IMR-90 (cell line): ENCODE measurements around the gene VEGFA. TPM values are rescaled to one million over a fixed set of nuclear protein-coding genes. Genes with fewer than 3 reads are reported as not detected.

Experiments
- ATAC-seq: fragments of 200-7000 bp; cut with Tn5 transposase; 2 replicates; pipeline ENCODE4 v1.9.1; 2020; ENCODE audit warnings: low read depth, mild to moderate bottlenecking, moderate library complexity
- BruUV-seq: library from RNA; stranded (reverse); fragments of 400-500 nt; replicated peaks from 2 replicates; lab custom pipeline; 2021; lab: Mats Ljungman, UMichigan
- CTCF ChIA-PET: fragments of 300-600 bp; formaldehyde crosslinking; extraction: SDS; loops from one replicate; lab custom pipeline; 2021; ENCODE audit warnings: antibody characterized with exemption; lab: Yijun Ruan, JAX
- POLR2A ChIA-PET: fragments of 300-600 bp; sonication (Branson Sonifier 250); formaldehyde crosslinking; loops from one replicate; lab custom pipeline; 2022; ENCODE audit warnings: antibody characterized with exemption; ENCODE audit not compliant: unreplicated experiment; lab: Charles Lee
- DNase-seq: peaks from one replicate; pipeline ENCODE4 v3.0.0; 2013
- H2AFZ ChIP-seq: replicated peaks from 2 replicates; pipeline ENCODE3; 2013; ENCODE audit warnings: low read length, mild to moderate bottlenecking; ENCODE audit not compliant: poor library complexity
- H2AK5ac ChIP-seq: 2 replicates; pipeline ENCODE4 v1.6.1; 2013; ENCODE audit warnings: low read depth, low read length, inconsistent platforms
- H2AK9ac ChIP-seq: replicated peaks from 2 replicates; pipeline ENCODE3; 2013; ENCODE audit warnings: mild to moderate bottlenecking, low read depth, low read length, moderate library complexity; ENCODE audit not compliant: poor library complexity
- H2BK120ac ChIP-seq: 2 replicates; pipeline ENCODE4 v1.6.1; 2013; ENCODE audit warnings: low read depth, low read length, inconsistent platforms
- H2BK15ac ChIP-seq: 3 replicates; pipeline ENCODE4 v1.6.1; 2013; ENCODE audit warnings: low read depth, low read length, inconsistent platforms
- H2BK20ac ChIP-seq: 2 replicates; pipeline ENCODE4 v1.6.1; 2013; ENCODE audit warnings: low read depth, mild to moderate bottlenecking, inconsistent platforms, low read length, moderate library complexity
- H2BK5ac ChIP-seq: 2 replicates; pipeline ENCODE4 v1.6.1; 2013; ENCODE audit warnings: mild to moderate bottlenecking, low read depth, low read length, inconsistent platforms; ENCODE audit not compliant: poor library complexity, severe bottlenecking
- H3K14ac ChIP-seq: replicated peaks from 2 replicates; pipeline ENCODE4 v1.6.1; 2013; ENCODE audit warnings: low read depth, low read length, inconsistent platforms
- H3K18ac ChIP-seq: 2 replicates; pipeline ENCODE4 v1.6.1; 2013; ENCODE audit warnings: low read depth, low read length, control low read depth
- H3K23ac ChIP-seq: 2 replicates; pipeline ENCODE4 v1.6.1; 2013; ENCODE audit warnings: low read depth, low read length, inconsistent platforms
- H3K27ac ChIP-seq: 2 replicates; pipeline ENCODE4 v1.5.1; 2013; ENCODE audit warnings: mild to moderate bottlenecking, control low read depth, low read length; ENCODE audit not compliant: insufficient read depth
- H3K27me3 ChIP-seq: 2 replicates; pipeline ENCODE4 v1.6.1; 2013; ENCODE audit warnings: low read length; ENCODE audit not compliant: control insufficient read depth, insufficient read depth
- H3K36me3 ChIP-seq: 2 replicates; pipeline ENCODE4 v1.6.1; 2013; ENCODE audit warnings: low read length, mixed read lengths; ENCODE audit not compliant: control insufficient read depth, insufficient read depth
- H3K4ac ChIP-seq: 2 replicates; pipeline ENCODE4 v1.6.1; 2013; ENCODE audit warnings: low read depth, low read length, inconsistent platforms
- H3K4me1 ChIP-seq: 2 replicates; pipeline ENCODE4 v1.6.1; 2013; ENCODE audit warnings: low read length, mixed read lengths; ENCODE audit not compliant: control insufficient read depth, insufficient read depth
- H3K4me2 ChIP-seq: 2 replicates; pipeline ENCODE4 v1.6.1; 2013; ENCODE audit warnings: low read depth, mild to moderate bottlenecking, control low read depth, low read length, moderate library complexity
- H3K4me3 ChIP-seq: 2 replicates; pipeline ENCODE4 v1.5.1; 2013; ENCODE audit warnings: low read depth, mild to moderate bottlenecking, control low read depth, low read length, moderate library complexity; ENCODE audit not compliant: insufficient read depth
- H3K56ac ChIP-seq: 2 replicates; pipeline ENCODE4 v1.6.1; 2013; ENCODE audit warnings: low read length, inconsistent platforms; ENCODE audit not compliant: insufficient read depth; ENCODE audit errors: extremely low read depth
- H3K79me1 ChIP-seq, 2 experiments: 2 replicates each; pipeline ENCODE4 v1.6.1; 2013; ENCODE audit warnings: low read length in 2 of 2, inconsistent platforms in 1 of 2, low read depth in 1 of 2
- H3K9ac ChIP-seq: 2 replicates; pipeline ENCODE4 v1.6.1; 2013; ENCODE audit warnings: low read depth, low read length, control low read depth
- H3K9me1 ChIP-seq: 2 replicates; pipeline ENCODE4 v1.6.1; 2013; ENCODE audit warnings: low read length, inconsistent platforms; ENCODE audit not compliant: insufficient read depth
- H3K9me3 ChIP-seq: 2 replicates; pipeline ENCODE4 v1.6.1; 2013; ENCODE audit warnings: low read length; ENCODE audit not compliant: control insufficient read depth, insufficient read depth
- H4K20me1 ChIP-seq: 2 replicates; pipeline ENCODE4 v1.6.1; 2013; ENCODE audit warnings: low read length, inconsistent platforms; ENCODE audit not compliant: insufficient read depth
- H4K5ac ChIP-seq: 2 replicates; pipeline ENCODE4 v1.6.1; 2013; ENCODE audit warnings: mild to moderate bottlenecking, low read depth, low read length, control low read depth
- H4K8ac ChIP-seq, 2 experiments: 2 replicates each; pipeline ENCODE4 v1.6.1; 2013; ENCODE audit warnings: low read depth in 2 of 2, low read length in 2 of 2, control low read depth in 1 of 2, inconsistent platforms in 1 of 2
- H4K91ac ChIP-seq: 2 replicates; pipeline ENCODE4 v1.6.1; 2013; ENCODE audit warnings: low read depth, low read length, inconsistent platforms; ENCODE audit not compliant: insufficient read depth
- BHLHE40 ChIP-seq: fragments of 150-350 bp; IDR thresholded peaks from 2 replicates; pipeline ENCODE4 v1.6.1; 2016; ENCODE audit warnings: mild to moderate bottlenecking, low read depth, low read length
- MAFK ChIP-seq: IDR thresholded peaks from 2 replicates; pipeline ENCODE4 v1.6.1; 2012; ENCODE audit warnings: low read depth, low read length, improper control_type of control experiment
- MAZ ChIP-seq: IDR thresholded peaks from 2 replicates; pipeline ENCODE4 v1.6.1; 2012; ENCODE audit warnings: low read depth, mild to moderate bottlenecking, low read length, improper control_type of control experiment, moderate library complexity, borderline replicate concordance
- MXI1 ChIP-seq: IDR thresholded peaks from 2 replicates; pipeline ENCODE4 v1.6.1; 2012; ENCODE audit warnings: low read depth, mild to moderate bottlenecking, low read length, moderate library complexity, borderline replicate concordance
- RCOR1 ChIP-seq: IDR thresholded peaks from 2 replicates; pipeline ENCODE4 v1.6.1; 2012; ENCODE audit warnings: mild to moderate bottlenecking, low read length, improper control_type of control experiment; ENCODE audit not compliant: insufficient replicate concordance
- WGBS, 2 experiments: methylation state at CpG; one replicate each; pipeline versions ENCODE4 v1.1.5 to v1.1.7; 2013; ENCODE audit warnings: missing lambda C conversion rate in 2 of 2; ENCODE audit not compliant: insufficient read length in 1 of 2; ENCODE audit errors: extremely low coverage in 2 of 2; 5-methylcytosine and 5-hydroxymethylcytosine counted together
- dilution Hi-C: fragments of 300-500 bp; cut with HindIII; formaldehyde crosslinking; loops from one replicate; pipeline ENCODE4 v1.14.3; 2018; ENCODE audit warnings: low sequenced_read_pairs; ENCODE audit not compliant: unreplicated experiment
- in situ Hi-C: fragments of 300-500 bp; cut with MboI; formaldehyde crosslinking; loops from 3 replicates; pipeline ENCODE4 v1.14.3; 2019; ENCODE audit warnings: low sequenced_read_pairs, inconsistent platforms, mixed read lengths
- intact Hi-C: fragments of 100-400 bp; cut with micrococcal nuclease; formaldehyde crosslinking; loops from 2 replicates; pipeline ENCODE4 v1.10.0; 2022
- polyA plus RNA-seq, 3 experiments: library from polyadenylated mRNA; depleted of rRNA; stranded (reverse); fragments of >200 nt; gene quantifications; 2 replicates each; pipeline ENCODE4 v1.2.3, GENCODE V29; 2012; ENCODE audit warnings: low replicate concordance in 1 of 3
- total RNA-seq: library from RNA; depleted of rRNA; stranded (reverse); fragments of >200 nt; gene quantifications from 2 replicates; pipeline ENCODE4 v1.2.3, GENCODE V29; 2012
- TF ChIP-seq, protein P1 (sequence below): fragments of 150-350 bp; IDR thresholded peaks from 2 replicates; pipeline ENCODE4 v1.6.1; 2017; ENCODE audit warnings: mild to moderate bottlenecking, antibody characterized with exemption, low read length, low read depth
- TF ChIP-seq, protein P2 (sequence below): fragments of 150-350 bp; IDR thresholded peaks from 2 replicates; pipeline ENCODE4 v1.6.1; 2016; ENCODE audit warnings: low read depth, mild to moderate bottlenecking, low read length, moderate library complexity, borderline replicate concordance

Gene VEGFA
- total and polyA plus RNA-seq, 2 of the 4 experiments (the other 2 are of a cell fraction), result 190 to 234 TPM

DNA sequence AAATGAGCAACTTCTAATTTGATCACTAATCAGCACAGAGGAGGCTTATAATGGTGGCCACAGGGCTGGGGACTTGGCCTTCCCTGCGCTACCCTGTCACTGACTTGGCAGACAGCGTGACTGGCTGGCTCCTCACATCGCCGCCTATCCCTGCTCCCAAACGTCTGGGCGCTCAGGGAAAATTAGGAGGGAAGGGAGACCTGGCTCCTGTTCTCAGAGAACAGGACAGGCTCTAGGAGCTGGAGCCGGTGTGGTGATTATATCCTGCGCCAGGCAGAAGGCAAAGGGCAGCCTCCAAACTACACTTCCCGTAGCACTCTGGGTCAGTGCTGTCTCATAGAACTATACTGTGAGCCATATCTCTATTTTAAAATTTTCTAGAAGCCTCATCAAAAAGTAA is 53.4 kb downstream of the VEGFA start:
- H3K79me1 ChIP-seq, result no peaks in the 10 kb centered on the region
- no peak overlapping the region for H2AK5ac ChIP-seq
- H4K8ac ChIP-seq, result no peak overlapping the region
- no peak overlapping the region for H2BK20ac ChIP-seq
- H3K9me3 ChIP-seq, result no peaks in the 10 kb centered on the region
- BruUV-seq, result no TSS peak
- WGBS, 2 experiments, result 100% methylated on average over 2 of the region's 9 CpGs; no CpG with 5 or more reads in 1 of the 2 experiments
- H4K91ac ChIP-seq, result no peak overlapping the region
- no peak overlapping the region for H3K18ac ChIP-seq
- intact Hi-C loops, result no loop called here
- H3K4ac ChIP-seq, result no peak overlapping the region
- no peaks in the 10 kb centered on the region for H4K20me1 ChIP-seq
- H4K5ac ChIP-seq, result no peak overlapping the region
- CTCF ChIA-PET, result no interaction called here
- DNase-seq, result no peak
- H2AK9ac ChIP-seq, result no peak overlapping the region
- no peak overlapping the region for H2AFZ ChIP-seq
- TF ChIP-seq MAZ, result no peak
- no peak for TF ChIP-seq BHLHE40
- TF ChIP-seq, protein P1, sequence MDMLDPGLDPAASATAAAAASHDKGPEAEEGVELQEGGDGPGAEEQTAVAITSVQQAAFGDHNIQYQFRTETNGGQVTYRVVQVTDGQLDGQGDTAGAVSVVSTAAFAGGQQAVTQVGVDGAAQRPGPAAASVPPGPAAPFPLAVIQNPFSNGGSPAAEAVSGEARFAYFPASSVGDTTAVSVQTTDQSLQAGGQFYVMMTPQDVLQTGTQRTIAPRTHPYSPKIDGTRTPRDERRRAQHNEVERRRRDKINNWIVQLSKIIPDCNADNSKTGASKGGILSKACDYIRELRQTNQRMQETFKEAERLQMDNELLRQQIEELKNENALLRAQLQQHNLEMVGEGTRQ, result no peak
- TF ChIP-seq MAFK, result no peak
- no peak for TF ChIP-seq MXI1
- no peak for TF ChIP-seq RCOR1
- TF ChIP-seq, protein P2, sequence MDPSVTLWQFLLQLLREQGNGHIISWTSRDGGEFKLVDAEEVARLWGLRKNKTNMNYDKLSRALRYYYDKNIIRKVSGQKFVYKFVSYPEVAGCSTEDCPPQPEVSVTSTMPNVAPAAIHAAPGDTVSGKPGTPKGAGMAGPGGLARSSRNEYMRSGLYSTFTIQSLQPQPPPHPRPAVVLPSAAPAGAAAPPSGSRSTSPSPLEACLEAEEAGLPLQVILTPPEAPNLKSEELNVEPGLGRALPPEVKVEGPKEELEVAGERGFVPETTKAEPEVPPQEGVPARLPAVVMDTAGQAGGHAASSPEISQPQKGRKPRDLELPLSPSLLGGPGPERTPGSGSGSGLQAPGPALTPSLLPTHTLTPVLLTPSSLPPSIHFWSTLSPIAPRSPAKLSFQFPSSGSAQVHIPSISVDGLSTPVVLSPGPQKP, result no peak
- H3K9me1 ChIP-seq, result no peaks in the 10 kb centered on the region
- H3K36me3 ChIP-seq, result no peaks in the 10 kb centered on the region
- H3K9ac ChIP-seq, result no peak overlapping the region
- no peak overlapping the region for H3K14ac ChIP-seq
- H3K27me3 ChIP-seq, result peaks cover 50% of the 10 kb centered on the region
- peaks cover 3% of the 10 kb centered on the region; the same call in 1 of the 2 replicates for H3K4me1 ChIP-seq
- in situ Hi-C loops, result no loop called here
- H3K27ac ChIP-seq, result no peak overlapping the region
- H2BK5ac ChIP-seq, result no peak overlapping the region
- no peak overlapping the region for H3K23ac ChIP-seq
- H3K4me2 ChIP-seq, result no peak overlapping the region
- no peak overlapping the region for H2BK15ac ChIP-seq
- H2BK120ac ChIP-seq, result no peak overlapping the region
- POLR2A ChIA-PET, result no interaction called here
- no peak overlapping the region for H3K56ac ChIP-seq
- no peak overlapping the region for H3K4me3 ChIP-seq
- dilution Hi-C loops, result no loop called here
- ATAC-seq, result no peak
